ENCODE data around the gene LRRC23.

DNA sequence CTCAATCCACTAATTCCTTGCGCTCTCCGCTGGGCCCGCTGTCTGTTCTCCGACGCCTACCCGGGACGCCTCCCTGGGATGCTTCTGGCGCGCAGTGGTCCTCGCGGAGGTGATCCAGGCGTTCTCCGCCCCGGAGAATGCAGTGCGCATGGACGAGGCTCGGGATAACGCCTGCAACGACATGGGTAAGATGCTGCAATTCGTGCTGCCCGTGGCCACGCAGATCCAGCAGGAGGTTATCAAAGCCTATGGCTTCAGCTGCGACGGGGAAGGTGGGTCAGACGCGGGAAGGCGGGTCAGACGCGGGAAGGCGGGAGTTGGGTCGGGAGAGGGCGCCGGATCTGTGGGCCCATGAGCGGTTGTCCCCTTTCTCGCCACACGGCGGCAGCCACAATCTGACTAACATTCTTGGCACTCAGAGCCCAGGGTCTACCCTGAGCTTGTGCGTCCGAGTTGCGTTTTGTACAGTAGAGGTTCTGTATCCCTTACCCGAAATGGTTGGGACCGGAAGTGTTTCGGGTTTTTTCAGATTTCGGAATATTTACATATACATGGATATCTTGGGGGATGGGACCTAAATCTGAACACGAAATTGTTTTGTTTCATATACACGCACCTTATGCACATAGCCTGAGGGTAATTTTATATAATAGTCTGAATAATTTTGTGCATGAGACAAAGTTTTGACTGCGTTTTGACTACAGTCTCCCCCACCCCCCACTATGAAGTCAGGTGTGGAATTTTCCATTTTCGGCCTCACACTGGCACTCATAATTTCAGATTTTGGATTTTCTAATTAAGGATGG lies 40.0 kb downstream of the LRRC23 start:
- TF ChIP-seq, protein P1, sequence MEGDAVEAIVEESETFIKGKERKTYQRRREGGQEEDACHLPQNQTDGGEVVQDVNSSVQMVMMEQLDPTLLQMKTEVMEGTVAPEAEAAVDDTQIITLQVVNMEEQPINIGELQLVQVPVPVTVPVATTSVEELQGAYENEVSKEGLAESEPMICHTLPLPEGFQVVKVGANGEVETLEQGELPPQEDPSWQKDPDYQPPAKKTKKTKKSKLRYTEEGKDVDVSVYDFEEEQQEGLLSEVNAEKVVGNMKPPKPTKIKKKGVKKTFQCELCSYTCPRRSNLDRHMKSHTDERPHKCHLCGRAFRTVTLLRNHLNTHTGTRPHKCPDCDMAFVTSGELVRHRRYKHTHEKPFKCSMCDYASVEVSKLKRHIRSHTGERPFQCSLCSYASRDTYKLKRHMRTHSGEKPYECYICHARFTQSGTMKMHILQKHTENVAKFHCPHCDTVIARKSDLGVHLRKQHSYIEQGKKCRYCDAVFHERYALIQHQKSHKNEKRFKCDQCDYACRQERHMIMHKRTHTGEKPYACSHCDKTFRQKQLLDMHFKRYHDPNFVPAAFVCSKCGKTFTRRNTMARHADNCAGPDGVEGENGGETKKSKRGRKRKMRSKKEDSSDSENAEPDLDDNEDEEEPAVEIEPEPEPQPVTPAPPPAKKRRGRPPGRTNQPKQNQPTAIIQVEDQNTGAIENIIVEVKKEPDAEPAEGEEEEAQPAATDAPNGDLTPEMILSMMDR (IDR thresholded peaks at IDR 0.05), result peak; percentile 81 to 98 (median 93)
- peak; percentile 8 to 48 for TF ChIP-seq POLR2A (IDR thresholded peaks at IDR 0.05)

Data from Peyer's patch (tissue), 4 donors.